GM23248 (cell line): ENCODE results near the gene BUD31. TPM values are rescaled to one million over a fixed set of nuclear protein-coding genes. Genes with fewer than 3 reads are reported as not detected.
A peak's percentile ranks its signal among the peaks of the same experiment; 100 is the strongest.

Experiments
- DNase-seq: peaks from one replicate; pipeline ENCODE4 v3.0.0-alpha.2; 2015
- H2AFZ ChIP-seq: fragments of 200-600 bp; sonication (generic); 2 replicates; pipeline ENCODE4 v1.6.1; 2016; ENCODE audit warnings: antibody characterized with exemption
- H3F3A ChIP-seq: fragments of 200-600 bp; sonication (generic); 2 replicates; pipeline ENCODE4 v1.6.1; 2016; ENCODE audit warnings: mild to moderate bottlenecking, antibody characterized with exemption, mixed run types; ENCODE audit not compliant: insufficient read depth
- H3K27ac ChIP-seq: fragments of 200-600 bp; sonication (generic); 2 replicates; pipeline ENCODE4 v1.5.1; 2016; ENCODE audit warnings: mild to moderate bottlenecking
- H3K27me3 ChIP-seq: fragments of 200-600 bp; sonication (generic); replicated peaks from 2 replicates; pipeline ENCODE4 v1.6.1; 2016; ENCODE audit warnings: mild to moderate bottlenecking; ENCODE audit not compliant: insufficient read depth
- H3K36me3 ChIP-seq: fragments of 200-600 bp; sonication (generic); 2 replicates; pipeline ENCODE4 v1.6.1; 2016; ENCODE audit warnings: low read depth, mild to moderate bottlenecking
- H3K4me1 ChIP-seq: fragments of 200-600 bp; sonication (generic); 2 replicates; pipeline ENCODE4 v1.6.1; 2016; ENCODE audit warnings: mild to moderate bottlenecking; ENCODE audit not compliant: insufficient read depth
- H3K4me2 ChIP-seq: fragments of 200-600 bp; sonication (generic); one replicate; pipeline ENCODE4 v1.6.1; 2016; ENCODE audit warnings: mild to moderate bottlenecking; ENCODE audit not compliant: unreplicated experiment
- H3K4me3 ChIP-seq: fragments of 200-600 bp; sonication (generic); 2 replicates; pipeline ENCODE4 v1.5.1; 2016; ENCODE audit warnings: mild to moderate bottlenecking
- H3K79me2 ChIP-seq: fragments of 200-600 bp; sonication (generic); 2 replicates; pipeline ENCODE4 v1.6.1; 2016; ENCODE audit warnings: mild to moderate bottlenecking; ENCODE audit not compliant: insufficient read depth
- H3K9ac ChIP-seq: fragments of 200-600 bp; sonication (generic); 2 replicates; pipeline ENCODE4 v1.6.1; 2016; ENCODE audit warnings: mild to moderate bottlenecking
- H3K9me2 ChIP-seq: fragments of 200-600 bp; sonication (generic); 2 replicates; pipeline ENCODE4 v1.6.1; 2016; ENCODE audit warnings: mixed run types, mild to moderate bottlenecking, moderate library complexity; ENCODE audit not compliant: insufficient read depth
- H3K9me3 ChIP-seq: fragments of 200-600 bp; sonication (generic); one replicate; pipeline ENCODE4 v1.6.1; 2017; ENCODE audit warnings: low read depth
- H4K20me1 ChIP-seq: fragments of 200-600 bp; sonication (generic); 2 replicates; pipeline ENCODE4 v1.6.0; 2016; ENCODE audit not compliant: insufficient read depth
- EZH2 ChIP-seq: fragments of 200-600 bp; sonication (generic); IDR thresholded peaks from 2 replicates; pipeline ENCODE4 v1.6.1; 2018; ENCODE audit warnings: antibody characterized with exemption, mild to moderate bottlenecking; ENCODE audit not compliant: insufficient read depth, poor library complexity, severe bottlenecking
- EZH2phosphoT487 ChIP-seq: fragments of 200-600 bp; sonication (generic); IDR thresholded peaks from 2 replicates; pipeline ENCODE4 v1.6.1; 2018; ENCODE audit warnings: antibody characterized with exemption, moderate library complexity, mild to moderate bottlenecking, low read depth; ENCODE audit not compliant: insufficient read depth
- WGBS, 2 experiments: methylation state at CpG; one replicate each; pipeline ENCODE4 v1.1.6; 2015 to 2017; ENCODE audit warnings: low lambda C conversion rate in 2 of 2, low coverage in 1 of 2; ENCODE audit errors: missing lambda C conversion rate in 2 of 2; 5-methylcytosine and 5-hydroxymethylcytosine counted together
- in situ Hi-C: fragments of 300-500 bp; cut with MboI; formaldehyde crosslinking; loops from 2 replicates; pipeline ENCODE4 v1.15.0; 2020
- polyA plus RNA-seq: library from polyadenylated mRNA; unstranded; fragments of >200 nt; fragmentation: Nextera tagmentation; extraction: Ambion mirVana; gene quantifications from 2 replicates; pipeline ENCODE4 v1.2.1, GENCODE V29; 2016
- total RNA-seq: library from RNA; depleted of rRNA; stranded (reverse); fragments of >200 nt; shearing (Covaris generic); gene quantifications from 2 replicates; pipeline ENCODE4 v1.2.3, GENCODE V29; 2014

The BUD31 gene
- total and polyA plus RNA-seq, 2 experiments from 2014 or later, result 71.8 to 318 TPM

- Histone ChIP-seq H3F3A (peaks cover 24% of the 10 kb centered on the region; the same call in 1 of the 2 replicates), H4K20me1 (0 out of 2 replicates have a peak, but pooled peaks cover 9% of the 10 kb centered on the region), H3K9me2 (no peaks in the 10 kb centered on the region), H3K9me3 (no peaks in the 10 kb centered on the region), H3K27ac (no peak overlapping the region), H3K27me3 (no peaks in the 10 kb centered on the region), H3K4me3 (no peak overlapping the region), H3K4me1 (peaks cover 19% of the 10 kb centered on the region), H3K36me3 (peaks cover 41% of the 10 kb centered on the region), H3K79me2 (peaks cover 73% of the 10 kb centered on the region), H3K9ac (no peak overlapping the region), H2AFZ (no peak overlapping the region), H3K4me2 (no peak overlapping the region)
- 83 to 87% methylated on average over 2 to 3 of the region's 3 CpGs for WGBS, 2 experiments
- no peak for DNase-seq
- TF ChIP-seq EZH2 (no peak), EZH2phosphoT487 (no peak)
- in situ Hi-C loops, result no loop called here
These were observed 5.9 kb upstream of the BUD31 start for GRCh38 chr7:99402854-99403253.

GRCh38 chr7:99403764-99404163, 5.0 kb upstream of the BUD31 start:
- Histone ChIP-seq H3K79me2 (peaks cover 78% of the 10 kb centered on the region), H4K20me1 (0 out of 2 replicates have a peak, but pooled peaks cover 9% of the 10 kb centered on the region), H3K9me2 (no peaks in the 10 kb centered on the region), H3K9me3 (no peaks in the 10 kb centered on the region), H3K36me3 (peaks cover 32% of the 10 kb centered on the region), H2AFZ (no peak overlapping the region), H3K4me2 (no peak overlapping the region), H3K4me1 (peaks cover 19% of the 10 kb centered on the region), H3K27ac (no peak overlapping the region), H3K9ac (no peak overlapping the region; the same call in 1 of the 2 replicates), H3K4me3 (no peak overlapping the region), H3K27me3 (no peaks in the 10 kb centered on the region), H3F3A (peaks cover 15% of the 10 kb centered on the region; the same call in 1 of the 2 replicates)
- in situ Hi-C loops, result no loop called here
- 94 to 99% methylated on average over 5 of the region's 5 CpGs for WGBS, 2 experiments
- TF ChIP-seq EZH2phosphoT487 (no peak), EZH2 (no peak)
- no peak for DNase-seq

- peaks cover 84% of the 10 kb centered on the region for H3K79me2 ChIP-seq
- peak; percentile 77 for DNase-seq
- in situ Hi-C loops, result no loop called here
These were observed 4.4 kb upstream of the BUD31 start for GRCh38 chr7:99404235-99404976.

GRCh38 chr7:99404977-99405320, 3.8 kb upstream of the BUD31 start:
- Histone ChIP-seq H3K79me2 (peaks cover 89% of the 10 kb centered on the region), H3F3A (peaks cover 16% of the 10 kb centered on the region), H3K9me2 (no peaks in the 10 kb centered on the region), H3K36me3 (peaks cover 31% of the 10 kb centered on the region), H3K4me3 (no peak overlapping the region), H3K9ac (no peak overlapping the region), H2AFZ (no peak overlapping the region), H3K4me2 (no peak overlapping the region), H4K20me1 (0 out of 2 replicates have a peak, but pooled peaks cover 9% of the 10 kb centered on the region), H3K4me1 (peaks cover 20% of the 10 kb centered on the region), H3K27me3 (no peaks in the 10 kb centered on the region), H3K9me3 (no peaks in the 10 kb centered on the region), H3K27ac (no peak overlapping the region)
- DNase-seq, result no peak
- 90% methylated on average over 10 of the region's 10 CpGs for WGBS, 2 experiments
- TF ChIP-seq EZH2 (no peak), EZH2phosphoT487 (no peak)
- in situ Hi-C loops, result no loop called here

More at GRCh38 chr7:99404235-99404976, 4.4 kb upstream of the BUD31 start:
- peaks cover 19% of the 10 kb centered on the region for H3K4me1 ChIP-seq
- 73 to 74% methylated on average over 17 to 18 of the region's 18 CpGs for WGBS, 2 experiments
- peaks cover 13% of the 10 kb centered on the region for H3F3A ChIP-seq
- no peak for TF ChIP-seq EZH2
- no peak for TF ChIP-seq EZH2phosphoT487
- 0 out of 2 replicates have a peak, but pooled peaks cover 9% of the 10 kb centered on the region for H4K20me1 ChIP-seq
- no peak overlapping the region; the same call in 1 of the 2 replicates for H3K9ac ChIP-seq
- no peak overlapping the region for H2AFZ ChIP-seq
- H3K9me3 ChIP-seq, result no peaks in the 10 kb centered on the region
- H3K36me3 ChIP-seq, result peaks cover 32% of the 10 kb centered on the region
- no peak overlapping the region for H3K4me2 ChIP-seq
- H3K9me2 ChIP-seq, result no peaks in the 10 kb centered on the region
- H3K27ac ChIP-seq, result no peak overlapping the region
- no peaks in the 10 kb centered on the region for H3K27me3 ChIP-seq
- no peak overlapping the region for H3K4me3 ChIP-seq
